RCC 7860 (cell line): ENCODE data around the gene OSGEP.

ENCODE experiments used
- DNase-seq: peaks from one replicate; pipeline ENCODE4 v3.0.0-alpha.2; 2015; ENCODE audit warnings: low spot score
- FAIRE-seq: peaks from 2 replicates; lab custom pipeline; 2012; peaks lifted over from hg19 to GRCh38; lab: Jason Lieb, UNC

Gene OSGEP

GRCh38 chr14:20400589-20400964 is 54.0 kb downstream of the OSGEP start:
- FAIRE-seq (no peak), DNase-seq (no peak)

GRCh38 chr14:20397511-20397910 is 57.1 kb downstream of the OSGEP start:
- DNase-seq (no peak), FAIRE-seq (no peak)
